H1 (cell line): ENCODE measurements around the gene KIF1B. TPM values are rescaled to one million over a fixed set of nuclear protein-coding genes. Genes with fewer than 3 reads are reported as not detected.

Experiments used
- GABPA ChIP-seq: IDR thresholded peaks from 2 replicates; pipeline ENCODE4 v1.6.1; 2011; ENCODE audit warnings: mild to moderate bottlenecking, low read length, moderate library complexity, borderline replicate concordance; ENCODE audit not compliant: insufficient read depth
- POLR2A ChIP-seq, 2 experiments: IDR thresholded peaks; 1 replicate in 1 of 2; 2 replicates in 1 of 2; pipeline ENCODE4 v1.6.1; 2011; ENCODE audit warnings: low read depth in 2 of 2, low read length in 2 of 2, mild to moderate bottlenecking in 2 of 2; ENCODE audit errors: control extremely low read depth in 1 of 2
- RAD21 ChIP-seq, 2 experiments: IDR thresholded peaks in 1 of 2; conservative IDR thresholded peaks in 1 of 2; 2 replicates each; pipeline ENCODE4 v1.6.1; 2011; ENCODE audit warnings: low read depth in 2 of 2, low read length in 2 of 2, improper control_type of control experiment in 1 of 2, inconsistent platforms in 1 of 2, mild to moderate bottlenecking in 1 of 2, moderate library complexity in 1 of 2
- TBP ChIP-seq: IDR thresholded peaks from 2 replicates; pipeline ENCODE4 v1.6.1; 2011; ENCODE audit warnings: low read depth, low read length, improper control_type of control experiment
- polyA plus RNA-seq, 7 experiments: library from polyadenylated mRNA; depleted of rRNA in 3 of 7; stranded (reverse) in 5 of 7; unstranded in 2 of 7; fragments of >200 nt in 5 of 7; fragments of 200-250 nt in 2 of 7; gene quantifications; 1 replicate in 5 of 7; 2 replicates in 1 of 7; 4 replicates in 1 of 7; pipeline versions ENCODE4 v1.2.1 to v1.2.3, GENCODE V29; 2011 to 2013; ENCODE audit warnings: missing spikeins in 2 of 7, mixed read lengths in 2 of 7
- total RNA-seq: library from RNA; stranded (reverse); fragmentation: NEBNext Ultra II Directional; extraction: Animal tissue kit (Norgen Biotek cat#: 25700); gene quantifications from 2 replicates; pipeline ENCODE4 v1.2.1, GENCODE V29; 2021

Gene KIF1B
- total and polyA plus RNA-seq, 2 of the 8 experiments (the other 6 are each of a cell fraction or from before 2014, with no cell fraction given) = 39.1 to 74.2 TPM

DNA sequence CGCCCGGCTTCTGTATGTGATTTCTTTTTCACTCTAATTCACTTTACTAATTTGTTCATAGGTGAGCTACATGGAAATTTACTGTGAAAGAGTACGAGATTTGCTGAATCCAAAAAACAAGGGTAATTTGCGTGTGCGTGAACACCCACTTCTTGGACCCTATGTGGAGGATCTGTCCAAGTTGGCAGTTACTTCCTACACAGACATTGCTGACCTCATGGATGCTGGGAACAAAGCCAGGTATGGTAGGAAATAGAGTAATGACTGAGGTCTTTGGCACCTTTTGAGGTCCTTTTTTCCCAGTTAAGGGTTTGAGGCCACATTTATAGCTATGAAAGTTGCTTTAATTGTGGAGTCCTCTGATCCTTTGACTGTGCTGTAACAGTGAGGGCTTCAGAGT, 56.9 kb downstream of the KIF1B start (continued):
- TF ChIP-seq GABPA (no peak), RAD21 (IDR thresholded peaks at IDR 0.05 in 1 of 2, conservative IDR thresholded peaks at IDR 0.05 in 1 of 2; ENCODE audit: low read depth in 2 of 2, low read length in 2 of 2) (no peak), POLR2A (IDR thresholded peaks at IDR 0.05; ENCODE audit: control extremely low read depth in 1 of 2, low read depth in 2 of 2, low read length in 2 of 2) (no peak), TBP (no peak)
